Right lobe of liver (tissue), 6 donors: ENCODE data around the gene TLCD1. TPM values are rescaled to one million over a fixed set of nuclear protein-coding genes. Genes with fewer than 3 reads are reported as not detected.
A peak's percentile ranks its signal among the peaks of the same experiment; 100 is the strongest.

Experiments used
- ATAC-seq, 4 donors: fragments of 200-7000 bp; cut with Tn5 transposase; one replicate each; pipeline ENCODE4 v1.9.1; 2020; ENCODE audit warnings: mild to moderate bottlenecking in 4 of 4, moderate library complexity in 4 of 4
- DNase-seq, 3 donors: peaks; one replicate each; pipeline ENCODE4 v3.0.0-alpha.2; 2020
- H3K27ac ChIP-seq, 3 donors: fragments of 200-600 bp; one replicate each; pipeline ENCODE4 v1.8.0; 2022
- H3K27me3 ChIP-seq, 2 donors: fragments of 200-600 bp; one replicate each; pipeline ENCODE4 v1.8.0; 2022
- H3K36me3 ChIP-seq, 4 donors: fragments of 200-600 bp; sonication (generic) in 1 of 4; one replicate each; pipeline versions ENCODE4 v1.5.1 to v1.8.0; 2017 to 2022; ENCODE audit warnings: control low read depth in 1 of 4
- H3K4me1 ChIP-seq, 4 donors: fragments of 200-600 bp; sonication (generic) in 1 of 4; one replicate each; pipeline versions ENCODE4 v1.5.1 to v1.8.0; 2017 to 2022; ENCODE audit warnings: control low read depth in 1 of 4
- H3K4me3 ChIP-seq, 3 donors: fragments of 200-600 bp; one replicate each; pipeline ENCODE4 v1.8.0; 2022
- H3K9me3 ChIP-seq, 4 donors: fragments of 200-600 bp; sonication (generic) in 1 of 4; one replicate each; pipeline versions ENCODE4 v1.5.1 to v1.8.0; 2017 to 2022; ENCODE audit warnings: control low read depth in 1 of 4
- POLR2A ChIP-seq: fragments of 450-650 bp; IDR thresholded peaks from one replicate; pipeline ENCODE4 v1.6.1; 2017; ENCODE audit warnings: antibody characterized with exemption, mild to moderate bottlenecking
- WGBS: methylation state at CpG from one replicate; pipeline ENCODE4 v1.1.6; 2018; ENCODE audit warnings: low coverage, low lambda C conversion rate; ENCODE audit not compliant: insufficient coverage; ENCODE audit errors: missing lambda C conversion rate; 5-methylcytosine and 5-hydroxymethylcytosine counted together
- intact Hi-C, 2 donors: fragments of 100-400 bp; cut with DNase I; formaldehyde crosslinking; loops; one replicate each; pipeline versions ENCODE4 v1.11.2 to v1.14.1; 2022
- total RNA-seq, 6 experiments: library from RNA; depleted of rRNA in 2 of 6; stranded (reverse); fragments of >200 nt in 2 of 6; fragmentation: NEBNext Ultra II Directional in 3 of 6; extraction: Animal tissue kit (Norgen Biotek cat#: 25700) in 3 of 6; gene quantifications; one replicate each; pipeline versions ENCODE4 v1.1.0 to v1.2.4, GENCODE V29; 2016 to 2023
- TF ChIP-seq, protein P1 (sequence below), 4 donors: fragments of 200-600 bp in 3 of 4; fragments of 450-650 bp in 1 of 4; IDR thresholded peaks; one replicate each; pipeline versions ENCODE4 v1.5.1 to v1.8.0; 2016 to 2022; ENCODE audit warnings: antibody characterized with exemption in 4 of 4, mild to moderate bottlenecking in 2 of 4
- donor health status: DM: no; HTN: yes; CAD: no.
- donor health status: DM: no; HTN: no; CAD: no.
- donor health status: DM: no; HTN: no; CAD: no.
- donor health status: DM: no; HTN: yes; CAD: no.
- donor health status: DM: no; HTN: yes; CAD: no.

Gene TLCD1
- total RNA-seq, 6 experiments from 2014 or later = 2.9 to 11.0 (median 7.0) TPM

DNA sequence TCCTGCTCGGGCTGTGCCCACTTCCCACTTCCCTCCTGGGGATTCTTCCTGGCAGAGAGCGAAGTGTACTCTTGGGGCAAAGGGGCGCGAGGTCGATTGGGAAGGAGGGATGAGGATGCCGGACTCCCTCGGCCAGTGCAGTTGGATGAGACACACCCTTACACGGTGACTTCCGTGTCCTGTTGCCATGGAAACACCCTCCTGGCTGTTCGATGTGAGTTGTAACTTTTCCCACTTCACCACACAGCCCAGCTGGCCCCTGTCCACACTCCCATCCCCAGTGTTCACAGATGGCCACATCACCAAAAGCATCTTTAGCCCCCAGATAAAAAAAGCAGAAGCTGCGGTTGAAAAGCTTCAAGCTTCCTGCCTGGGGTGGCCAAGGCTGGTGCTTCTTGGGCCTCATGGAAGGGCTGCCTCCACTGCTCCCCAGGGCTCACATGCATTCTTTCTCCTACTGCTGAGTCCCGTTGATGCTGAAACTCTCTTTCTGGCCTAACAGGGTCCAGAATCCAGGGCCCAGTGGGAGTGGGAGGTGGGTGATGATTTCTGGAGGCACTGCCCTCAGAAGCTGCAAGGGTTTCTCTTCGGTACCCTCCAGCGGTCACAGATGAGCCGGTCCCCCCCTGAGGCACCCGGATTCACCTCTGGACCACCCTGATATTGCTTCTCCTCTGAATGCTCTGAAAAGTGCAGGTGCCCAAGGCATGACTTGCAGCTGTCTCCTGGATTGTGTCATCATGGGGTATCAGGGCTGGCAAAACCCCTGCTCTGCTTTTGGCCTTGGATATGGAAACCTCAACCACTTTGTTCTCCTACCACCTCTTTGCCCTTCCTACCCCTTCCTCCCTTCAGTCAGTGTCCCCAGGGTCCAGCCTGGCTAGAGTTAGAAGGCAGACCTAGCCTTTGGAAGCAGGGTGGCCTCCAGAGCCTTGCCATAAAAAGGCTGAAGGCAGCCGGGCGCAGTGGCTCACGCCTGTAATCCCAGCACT lies 15.6 kb upstream of the TLCD1 start:
- 89% methylated on average over 9 of the region's 19 CpGs for WGBS
- Histone ChIP-seq H3K36me3 (no peaks in the 10 kb centered on the region), H3K4me1 (peaks cover 0 to 25% (median 8%) of the 10 kb centered on the region in 4 donors), H3K4me3 (no peak overlapping the region), H3K27ac (no peak overlapping the region), H3K27me3 (no peaks in the 10 kb centered on the region), H3K9me3 (no peaks in the 10 kb centered on the region)
- no peak for ATAC-seq
- DNase-seq = peak in 1 of 3 donors; percentile 39
- TF ChIP-seq POLR2A = no peak
- TF ChIP-seq, protein P1, sequence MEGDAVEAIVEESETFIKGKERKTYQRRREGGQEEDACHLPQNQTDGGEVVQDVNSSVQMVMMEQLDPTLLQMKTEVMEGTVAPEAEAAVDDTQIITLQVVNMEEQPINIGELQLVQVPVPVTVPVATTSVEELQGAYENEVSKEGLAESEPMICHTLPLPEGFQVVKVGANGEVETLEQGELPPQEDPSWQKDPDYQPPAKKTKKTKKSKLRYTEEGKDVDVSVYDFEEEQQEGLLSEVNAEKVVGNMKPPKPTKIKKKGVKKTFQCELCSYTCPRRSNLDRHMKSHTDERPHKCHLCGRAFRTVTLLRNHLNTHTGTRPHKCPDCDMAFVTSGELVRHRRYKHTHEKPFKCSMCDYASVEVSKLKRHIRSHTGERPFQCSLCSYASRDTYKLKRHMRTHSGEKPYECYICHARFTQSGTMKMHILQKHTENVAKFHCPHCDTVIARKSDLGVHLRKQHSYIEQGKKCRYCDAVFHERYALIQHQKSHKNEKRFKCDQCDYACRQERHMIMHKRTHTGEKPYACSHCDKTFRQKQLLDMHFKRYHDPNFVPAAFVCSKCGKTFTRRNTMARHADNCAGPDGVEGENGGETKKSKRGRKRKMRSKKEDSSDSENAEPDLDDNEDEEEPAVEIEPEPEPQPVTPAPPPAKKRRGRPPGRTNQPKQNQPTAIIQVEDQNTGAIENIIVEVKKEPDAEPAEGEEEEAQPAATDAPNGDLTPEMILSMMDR (IDR thresholded peaks at IDR 0.05) = no peak
- intact Hi-C loops = no loop called here

DNA sequence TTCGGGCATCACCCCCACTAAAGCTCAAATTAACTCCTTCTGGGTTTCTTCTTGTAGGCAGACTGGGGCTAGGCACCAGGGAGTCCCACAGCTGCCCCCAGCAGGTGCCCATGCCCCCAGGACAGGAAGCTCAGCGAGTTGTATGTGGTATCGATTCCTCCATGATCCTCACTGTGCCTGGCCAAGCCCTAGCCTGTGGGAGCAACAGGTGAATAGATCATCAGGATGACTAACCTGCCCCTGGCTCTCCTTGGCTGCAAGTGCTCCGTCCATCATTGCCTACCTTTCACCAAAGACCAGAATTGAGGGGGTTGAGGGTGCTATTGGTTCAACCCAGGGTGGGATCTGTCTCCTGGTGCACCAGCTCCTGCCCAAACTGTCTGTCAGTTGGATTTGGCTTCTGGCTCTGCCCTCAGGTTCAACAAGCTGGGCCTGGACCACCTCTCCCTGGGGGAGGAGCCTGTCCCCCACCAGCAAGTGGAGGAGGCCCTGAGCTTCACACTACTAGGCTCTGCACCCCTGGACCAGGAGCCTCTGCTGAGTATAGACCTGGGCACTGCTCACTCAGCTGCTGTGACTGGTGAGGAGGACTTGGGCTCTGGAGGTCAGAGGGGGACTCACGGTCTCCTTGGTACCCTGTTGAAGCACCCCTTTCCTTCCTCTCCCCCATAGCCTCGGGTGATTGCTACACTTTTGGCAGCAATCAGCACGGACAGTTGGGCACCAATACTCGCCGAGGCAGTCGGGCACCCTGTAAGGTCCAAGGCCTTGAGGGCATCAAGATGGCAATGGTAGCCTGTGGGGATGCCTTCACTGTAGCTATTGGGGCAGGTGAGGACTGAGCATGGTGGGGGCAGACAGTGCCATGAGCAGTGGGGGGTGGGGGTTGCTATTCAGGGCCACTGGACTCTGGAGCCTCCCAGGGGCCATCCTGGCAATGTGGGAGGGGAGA lies 14.6 kb upstream of the TLCD1 start:
- Histone ChIP-seq H3K4me3 (no peak overlapping the region), H3K9me3 (no peaks in the 10 kb centered on the region), H3K36me3 (no peaks in the 10 kb centered on the region), H3K27ac (no peak overlapping the region), H3K4me1 (peaks cover 0 to 15% (median 3%) of the 10 kb centered on the region in 4 donors), H3K27me3 (no peaks in the 10 kb centered on the region)
- no peak for TF ChIP-seq POLR2A
- TF ChIP-seq, protein P1 (IDR thresholded peaks at IDR 0.05) = no peak
- intact Hi-C loops = no loop called here
- 80% methylated on average over 3 of the region's 10 CpGs for WGBS
- DNase-seq (peak in 1 of 3 donors; percentile 39), ATAC-seq (no peak)

DNA sequence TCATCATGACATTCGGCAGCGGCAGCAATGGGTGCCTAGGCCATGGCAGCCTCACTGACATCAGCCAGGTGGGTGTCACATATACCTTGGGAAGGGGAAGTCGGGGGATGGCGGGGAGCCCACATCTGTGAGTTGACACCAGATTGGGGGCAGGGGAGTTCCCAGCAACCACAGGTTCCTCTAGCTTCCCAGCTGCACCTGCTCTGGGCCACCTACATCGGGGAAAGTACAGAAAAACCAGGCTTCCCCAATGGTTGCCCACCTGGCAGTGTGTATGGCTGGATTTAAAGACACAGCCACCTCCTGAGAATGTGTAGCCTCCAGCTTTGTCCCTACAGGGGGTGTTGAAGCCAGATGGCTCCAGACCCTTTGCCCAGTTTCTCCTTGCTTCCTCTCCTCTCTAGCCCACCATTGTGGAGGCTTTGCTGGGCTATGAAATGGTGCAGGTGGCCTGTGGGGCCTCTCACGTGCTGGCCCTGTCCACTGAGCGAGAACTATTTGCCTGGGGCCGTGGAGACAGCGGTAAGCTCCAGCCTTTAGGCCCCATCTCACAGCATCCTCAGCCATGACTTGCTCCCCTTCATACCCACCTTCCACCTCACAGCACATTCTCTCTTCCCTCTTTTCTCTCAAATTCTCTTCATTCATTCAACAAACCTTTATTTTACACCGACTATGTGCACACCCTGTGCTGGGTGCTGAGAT lies 12.8 kb upstream of the TLCD1 start:
- H3K4me1 ChIP-seq = peaks cover 0 to 10% (median 2%) of the 10 kb centered on the region in 4 donors
- H3K27ac ChIP-seq = no peak overlapping the region
- DNase-seq = no peak
- TF ChIP-seq, protein P1 (IDR thresholded peaks at IDR 0.05) = no peak
- no peak for ATAC-seq
- 76% methylated on average over 7 of the region's 10 CpGs for WGBS
- H3K4me3 ChIP-seq = no peak overlapping the region
- no peaks in the 10 kb centered on the region for H3K27me3 ChIP-seq
- H3K36me3 ChIP-seq = no peaks in the 10 kb centered on the region
- no peaks in the 10 kb centered on the region for H3K9me3 ChIP-seq
- intact Hi-C loops = no loop called here
